ENCODE data around the gene FOXP2.
"Not testable (repeated sequence)": the region's sequence is repeated elsewhere in the genome, so short reads cannot be mapped to it uniquely, and the experiment has no call there.

- not testable (repeated sequence) for TF ChIP-seq CTCF, EZH2 (IDR thresholded peaks at IDR 0.05)
Measured at GRCh38 chr7:114497491-114497890, 82.9 kb downstream of the FOXP2 start.
